ENCODE results near the gene ADORA2A.

- TF ChIP-seq REST (IDR thresholded peaks at IDR 0.05; ENCODE audit: insufficient read depth in 1 of 2, low read depth in 2 of 2, low read length in 2 of 2), result no peak
- TF ChIP-seq POLR2AphosphoS5 (IDR thresholded peaks at IDR 0.05; ENCODE audit: low read depth, low read length), result no peak
- no peak for TF ChIP-seq SIN3A (IDR thresholded peaks at IDR 0.05; ENCODE audit: borderline replicate concordance, insufficient read depth, low read length)
- TF ChIP-seq TAF1 (IDR thresholded peaks at IDR 0.05; ENCODE audit: borderline replicate concordance, insufficient read depth, low read length), result no peak
These were observed 17.5 kb downstream of the ADORA2A start for GRCh38 chr22:24444729-24445466.

Data from PFSK-1 (cell line).